ENCODE data around the gene UBAC2.

DNA sequence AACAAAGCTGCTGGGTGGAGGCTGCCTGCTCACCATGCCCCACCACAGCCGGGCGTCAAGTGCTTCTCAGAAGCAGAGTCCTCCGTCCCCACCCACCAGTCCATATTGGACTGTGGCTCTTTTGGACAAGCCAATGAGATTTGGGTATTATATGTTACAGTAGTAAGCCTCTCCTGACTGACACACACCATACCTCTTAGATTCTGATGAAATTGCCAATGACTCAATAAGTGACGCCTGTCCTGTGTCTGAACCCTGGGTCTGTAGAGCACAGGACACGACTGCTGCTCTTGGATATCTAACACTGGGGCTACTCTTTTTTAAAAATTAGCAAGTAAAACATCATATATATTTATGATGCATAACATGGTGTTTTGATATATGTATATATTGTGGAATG lies 44.8 kb upstream of the UBAC2 start:
- TF ChIP-seq, protein P1, sequence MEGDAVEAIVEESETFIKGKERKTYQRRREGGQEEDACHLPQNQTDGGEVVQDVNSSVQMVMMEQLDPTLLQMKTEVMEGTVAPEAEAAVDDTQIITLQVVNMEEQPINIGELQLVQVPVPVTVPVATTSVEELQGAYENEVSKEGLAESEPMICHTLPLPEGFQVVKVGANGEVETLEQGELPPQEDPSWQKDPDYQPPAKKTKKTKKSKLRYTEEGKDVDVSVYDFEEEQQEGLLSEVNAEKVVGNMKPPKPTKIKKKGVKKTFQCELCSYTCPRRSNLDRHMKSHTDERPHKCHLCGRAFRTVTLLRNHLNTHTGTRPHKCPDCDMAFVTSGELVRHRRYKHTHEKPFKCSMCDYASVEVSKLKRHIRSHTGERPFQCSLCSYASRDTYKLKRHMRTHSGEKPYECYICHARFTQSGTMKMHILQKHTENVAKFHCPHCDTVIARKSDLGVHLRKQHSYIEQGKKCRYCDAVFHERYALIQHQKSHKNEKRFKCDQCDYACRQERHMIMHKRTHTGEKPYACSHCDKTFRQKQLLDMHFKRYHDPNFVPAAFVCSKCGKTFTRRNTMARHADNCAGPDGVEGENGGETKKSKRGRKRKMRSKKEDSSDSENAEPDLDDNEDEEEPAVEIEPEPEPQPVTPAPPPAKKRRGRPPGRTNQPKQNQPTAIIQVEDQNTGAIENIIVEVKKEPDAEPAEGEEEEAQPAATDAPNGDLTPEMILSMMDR (conservative IDR thresholded peaks at IDR 0.05), result no peak
- TF ChIP-seq ZFX (IDR thresholded peaks at IDR 0.05), result no peak
